PC-9 (cell line): ENCODE results near the gene QSER1.
A peak's percentile ranks its signal among the peaks of the same experiment; 100 is the strongest.

Experiments used
- EZH2 ChIP-seq: fragments of 200-600 bp; sonication (generic); IDR thresholded peaks from 2 replicates; pipeline ENCODE4 v1.8.0; 2017; ENCODE audit warnings: antibody characterized with exemption, low read depth
- TF ChIP-seq, protein P1 (sequence below): fragments of 200-600 bp; sonication (generic); conservative IDR thresholded peaks from 2 replicates; pipeline ENCODE4 v1.6.1; 2017; ENCODE audit warnings: mixed run types, antibody characterized with exemption, mild to moderate bottlenecking, moderate library complexity

DNA sequence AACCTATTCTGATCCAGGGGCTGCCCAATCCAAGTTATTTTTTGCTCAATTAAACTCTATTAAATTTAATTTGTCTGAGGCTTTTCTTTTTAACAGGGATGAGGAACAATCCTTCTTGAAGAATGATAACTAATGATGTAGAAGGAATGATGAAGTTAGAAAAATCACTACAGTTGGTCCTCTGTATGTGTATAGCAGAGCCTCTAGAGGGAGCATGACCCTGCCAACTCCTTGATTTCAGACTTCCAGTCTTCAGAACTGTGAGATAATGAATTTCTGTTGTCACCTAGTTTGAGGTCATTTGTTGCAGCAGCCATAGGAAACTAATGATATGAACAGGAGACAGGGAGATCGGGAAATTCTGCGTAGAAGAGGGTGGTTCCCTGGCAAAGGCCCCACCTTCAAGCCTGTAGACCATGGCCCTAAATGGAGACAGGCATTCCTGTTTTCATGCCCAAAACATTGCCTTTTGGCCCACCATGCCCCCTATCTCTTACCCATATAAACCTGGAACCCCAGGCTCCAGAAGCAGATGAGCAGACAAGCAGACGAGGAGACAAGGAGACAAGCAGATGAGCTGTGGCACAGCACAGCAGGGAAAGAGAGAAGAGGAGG is 7.7 kb upstream of the QSER1 start:
- TF ChIP-seq, protein P1, sequence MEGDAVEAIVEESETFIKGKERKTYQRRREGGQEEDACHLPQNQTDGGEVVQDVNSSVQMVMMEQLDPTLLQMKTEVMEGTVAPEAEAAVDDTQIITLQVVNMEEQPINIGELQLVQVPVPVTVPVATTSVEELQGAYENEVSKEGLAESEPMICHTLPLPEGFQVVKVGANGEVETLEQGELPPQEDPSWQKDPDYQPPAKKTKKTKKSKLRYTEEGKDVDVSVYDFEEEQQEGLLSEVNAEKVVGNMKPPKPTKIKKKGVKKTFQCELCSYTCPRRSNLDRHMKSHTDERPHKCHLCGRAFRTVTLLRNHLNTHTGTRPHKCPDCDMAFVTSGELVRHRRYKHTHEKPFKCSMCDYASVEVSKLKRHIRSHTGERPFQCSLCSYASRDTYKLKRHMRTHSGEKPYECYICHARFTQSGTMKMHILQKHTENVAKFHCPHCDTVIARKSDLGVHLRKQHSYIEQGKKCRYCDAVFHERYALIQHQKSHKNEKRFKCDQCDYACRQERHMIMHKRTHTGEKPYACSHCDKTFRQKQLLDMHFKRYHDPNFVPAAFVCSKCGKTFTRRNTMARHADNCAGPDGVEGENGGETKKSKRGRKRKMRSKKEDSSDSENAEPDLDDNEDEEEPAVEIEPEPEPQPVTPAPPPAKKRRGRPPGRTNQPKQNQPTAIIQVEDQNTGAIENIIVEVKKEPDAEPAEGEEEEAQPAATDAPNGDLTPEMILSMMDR: peak; percentile 71
- no peak for TF ChIP-seq EZH2
